Stimulated activated CD4-positive, alpha-beta T cell treated with anti-CD3 and anti-CD28 coated beads, Interleukin-2, amount 100 ng/mL, for 4 hours (primary cell): Measurements from ENCODE around the gene OFD1.

Source experiments
- DNase-seq: peaks from one replicate; pipeline ENCODE4 v3.0.0-alpha.2; 2020; ENCODE audit warnings: low read depth

OFD1 gene

GRCh38 chrX:13793897-13794296, 59.3 kb downstream of the OFD1 start:
- no peak for DNase-seq

GRCh38 chrX:13794417-13794816, 59.9 kb downstream of the OFD1 start:
- no peak for DNase-seq

DNA sequence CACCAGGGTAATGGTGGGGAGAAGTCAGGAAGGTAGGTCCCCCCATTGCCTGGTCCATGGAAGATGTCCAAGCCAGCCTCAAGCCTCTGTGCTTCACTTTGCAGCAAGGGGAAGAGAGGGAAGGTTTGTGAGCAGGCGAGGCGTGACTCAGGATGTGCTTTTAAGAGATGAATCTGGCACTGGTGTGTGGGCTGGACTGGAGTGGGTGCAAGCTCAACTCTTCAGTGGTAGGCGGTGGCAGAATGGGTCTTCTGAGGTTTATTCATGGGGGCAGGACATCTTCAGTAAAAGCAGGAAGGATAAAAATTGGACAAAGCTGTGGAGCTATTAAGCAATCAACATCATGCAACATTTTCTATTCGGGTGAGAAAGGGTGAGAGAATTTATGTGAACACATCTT, 63.0 kb downstream of the OFD1 start:
- DNase-seq = no peak

- no peak for DNase-seq
These were observed 63.6 kb downstream of the OFD1 start for GRCh38 chrX:13798184-13798583.

GRCh38 chrX:13803116-13803515, 68.6 kb downstream of the OFD1 start:
- DNase-seq = no peak

GRCh38 chrX:13805241-13805640, 70.7 kb downstream of the OFD1 start:
- no peak for DNase-seq

- DNase-seq = no peak
These were observed 73.7 kb downstream of the OFD1 start for GRCh38 chrX:13808293-13808692.

GRCh38 chrX:13808865-13809264, 74.3 kb downstream of the OFD1 start:
- DNase-seq = no peak

GRCh38 chrX:13815664-13816063, 81.1 kb downstream of the OFD1 start:
- no peak for DNase-seq

GRCh38 chrX:13816176-13816575, 81.6 kb downstream of the OFD1 start:
- DNase-seq = no peak

DNA sequence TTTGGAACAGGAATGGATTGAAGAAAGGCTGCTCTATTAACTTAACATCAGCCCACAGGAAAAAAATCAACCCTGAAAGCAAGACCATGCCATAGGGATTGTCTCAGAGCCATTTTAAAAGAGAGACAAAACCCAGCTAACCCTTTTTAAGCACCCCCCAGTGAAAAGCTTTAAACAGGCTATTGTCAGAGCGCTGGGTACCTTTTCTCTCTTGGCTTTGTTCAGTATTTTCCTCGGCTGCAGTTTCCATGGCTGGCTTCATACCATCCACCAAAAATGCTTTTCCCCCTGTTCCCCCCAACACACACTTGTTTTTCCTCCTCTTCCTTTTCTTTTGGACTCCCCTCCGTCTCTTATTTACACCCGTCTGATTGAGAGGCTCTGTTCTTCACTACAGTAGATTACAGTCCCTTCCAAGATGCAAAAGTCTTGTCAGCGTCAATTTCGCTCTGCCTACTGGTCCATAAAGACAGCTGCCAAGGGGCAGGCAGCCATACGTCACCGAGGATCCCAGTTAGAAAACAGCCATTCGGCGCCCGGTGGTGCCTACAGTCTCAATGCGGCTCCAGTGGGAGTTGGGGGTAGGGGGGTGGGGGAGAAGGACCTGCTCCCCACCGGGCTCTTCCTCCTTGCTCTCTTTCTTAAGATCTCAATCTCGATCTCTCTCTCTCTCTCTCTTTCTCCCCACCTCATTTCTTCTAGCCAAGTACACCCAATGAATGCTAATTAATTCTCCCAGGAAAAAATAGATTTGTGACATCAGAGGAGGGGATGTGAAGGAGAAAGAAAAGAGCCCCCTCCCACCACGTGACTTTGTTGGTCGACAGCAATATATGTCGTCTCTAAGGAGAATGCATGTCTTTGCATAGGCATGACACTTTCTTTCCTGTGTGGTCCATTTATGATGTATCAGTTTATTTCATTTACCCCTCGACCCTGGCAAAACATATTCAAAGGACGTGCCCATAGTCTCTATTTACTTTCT, 82.4 kb downstream of the OFD1 start, which contains the start of gene GPM6B:
Gene GPM6B, minus strand, starts transcription at position 451 of the 985 bp plus-strand sequence. Its CDS starts 189 bp downstream, at position 262.
- DNase-seq = no peak
